NCI-H524 treated with DMSO at 0.1 percent for 48 hours (cell line): ENCODE measurements around the gene USP38.
"Not testable (repeated sequence)": the region's sequence is repeated elsewhere in the genome, so short reads cannot be mapped to it uniquely, and the experiment has no call there.

Source experiments
- DNase-seq: peaks from one replicate; lab custom pipeline; 2025; lab: John Stamatoyannopoulos, UW

The USP38 gene

GRCh38 chr4:143207555-143207954, 22.8 kb downstream of the USP38 start:
- DNase-seq: no peak

GRCh38 chr4:143212566-143212965, 27.8 kb downstream of the USP38 start:
- DNase-seq: no peak

- DNase-seq: no peak
Observed at GRCh38 chr4:143215873-143216272, 31.2 kb downstream of the USP38 start.

- DNase-seq: no peak
Observed at GRCh38 chr4:143224255-143224654, 39.5 kb downstream of the USP38 start.

GRCh38 chr4:143225167-143225566, 40.5 kb downstream of the USP38 start:
- no peak for DNase-seq

- DNase-seq: no peak
Observed at GRCh38 chr4:143230683-143231082, 46.0 kb downstream of the USP38 start.

- DNase-seq: no peak
Observed at GRCh38 chr4:143232277-143232676, 47.6 kb downstream of the USP38 start.

GRCh38 chr4:143234153-143234552, 49.4 kb downstream of the USP38 start:
- no peak for DNase-seq

GRCh38 chr4:143237195-143237594, 52.5 kb downstream of the USP38 start:
- not testable (repeated sequence) for DNase-seq

- no peak for DNase-seq
Observed at GRCh38 chr4:143240939-143241679, 56.4 kb downstream of the USP38 start.

- no peak for DNase-seq
Observed at GRCh38 chr4:143241892-143242291, 57.2 kb downstream of the USP38 start.

GRCh38 chr4:143243041-143243440, 58.3 kb downstream of the USP38 start:
- DNase-seq: no peak

- DNase-seq: no peak
Observed at GRCh38 chr4:143246977-143247376, 62.3 kb downstream of the USP38 start.

GRCh38 chr4:143247866-143248265, 63.1 kb downstream of the USP38 start:
- no peak for DNase-seq

GRCh38 chr4:143248827-143249226, 64.1 kb downstream of the USP38 start:
- DNase-seq: no peak

- no peak for DNase-seq
Observed at GRCh38 chr4:143250617-143251016, 65.9 kb downstream of the USP38 start.

- DNase-seq: no peak
Observed at GRCh38 chr4:143251348-143251747, 66.6 kb downstream of the USP38 start.

- DNase-seq: no peak
Observed at GRCh38 chr4:143251779-143252178, 67.1 kb downstream of the USP38 start.

- no peak for DNase-seq
Observed at GRCh38 chr4:143252478-143252877, 67.8 kb downstream of the USP38 start.

- no peak for DNase-seq
Observed at GRCh38 chr4:143253166-143253565, 68.4 kb downstream of the USP38 start.

- DNase-seq: no peak
Observed at GRCh38 chr4:143254491-143255226, 69.9 kb downstream of the USP38 start.

- no peak for DNase-seq
Observed at GRCh38 chr4:143256456-143256855, 71.7 kb downstream of the USP38 start.

- no peak for DNase-seq
Observed at GRCh38 chr4:143257356-143257755, 72.6 kb downstream of the USP38 start.

- no peak for DNase-seq
Observed at GRCh38 chr4:143260750-143261149, 76.0 kb downstream of the USP38 start.
